Body of pancreas (tissue), 4 donors: Measurements from ENCODE around the gene FSD2. TPM values are rescaled to one million over a fixed set of nuclear protein-coding genes. Genes with fewer than 3 reads are reported as not detected.

ENCODE experiments used
- ATAC-seq: fragments of 150-250 bp; one replicate; pipeline ENCODE4 v1.9.1; 2016
- DNase-seq, 4 donors: peaks; one replicate each; pipeline ENCODE4 v3.0.0-alpha.2; 2019
- H3K27ac ChIP-seq, 4 donors: fragments of 200-600 bp; sonication (generic); 1 replicate in 3 of 4; 2 replicates in 1 of 4; pipeline versions ENCODE4 v1.5.1 to v1.6.1; 2016 to 2019; ENCODE audit warnings: mild to moderate bottlenecking in 1 of 4, mixed read lengths in 1 of 4, moderate library complexity in 1 of 4
- H3K27me3 ChIP-seq, 2 donors: fragments of 200-600 bp; sonication (generic); one replicate each; pipeline ENCODE4 v1.6.0; 2016; ENCODE audit warnings: mild to moderate bottlenecking in 1 of 2
- H3K36me3 ChIP-seq, 2 donors: fragments of 200-600 bp; sonication (generic); replicated peaks in 1 of 2; 2 replicates each; pipeline ENCODE4 v1.5.1; 2016; ENCODE audit warnings: low read depth in 2 of 2; ENCODE audit not compliant: insufficient read depth in 1 of 2
- H3K4me1 ChIP-seq: fragments of 200-600 bp; sonication (generic); one replicate; pipeline ENCODE4 v1.6.0; 2016
- H3K4me3 ChIP-seq, 2 donors: fragments of 200-600 bp; sonication (generic); 1 replicate in 1 of 2; 2 replicates in 1 of 2; pipeline ENCODE4 v1.5.1; 2016 to 2019
- H3K9me3 ChIP-seq, 3 donors: fragments of 200-600 bp; sonication (generic); 1 replicate in 2 of 3; 2 replicates in 1 of 3; pipeline ENCODE4 v1.5.1; 2016
- CTCF ChIP-seq, 7 experiments: fragments of 450-650 bp in 4 of 7; fragments of 200-600 bp in 3 of 7; sonication (generic) in 3 of 7; IDR thresholded peaks; one replicate each; pipeline ENCODE4 v1.5.1; 2016 to 2019; ENCODE audit warnings: antibody characterized with exemption in 7 of 7
- POLR2A ChIP-seq, 3 donors: fragments of 450-650 bp; IDR thresholded peaks; one replicate each; pipeline ENCODE4 v1.6.1; 2016; ENCODE audit warnings: antibody characterized with exemption in 3 of 3, mild to moderate bottlenecking in 2 of 3
- WGBS, 2 donors: methylation state at CpG; one replicate each; pipeline ENCODE4 v1.1.5; 2017; 5-methylcytosine and 5-hydroxymethylcytosine counted together
- intact Hi-C: fragments of 100-400 bp; cut with DNase I; formaldehyde crosslinking; loops from one replicate; pipeline ENCODE4 v1.15.1; 2023
- total RNA-seq, 2 donors: library from RNA; depleted of rRNA; stranded (reverse); fragments of >200 nt; gene quantifications; one replicate each; pipeline ENCODE4 v1.1.0, GENCODE V29; 2016

FSD2 gene
- total RNA-seq, 2 donors from 2014 or later = 0.26 TPM; not detected in 1

GRCh38 chr15:82799183-82799841 is 6.6 kb downstream of the FSD2 start:
- DNase-seq (no peak), ATAC-seq (no peak)
- no peak for TF ChIP-seq CTCF (IDR thresholded peaks at IDR 0.05)
- intact Hi-C loops = no loop called here
- 61 to 66% methylated on average over 7 of the region's 7 CpGs for WGBS, 2 donors
- no peaks in the 10 kb centered on the region for H3K4me1 ChIP-seq
- no peaks in the 10 kb centered on the region for H3K27me3 ChIP-seq
- no peak overlapping the region for H3K27ac ChIP-seq
- H3K4me3 ChIP-seq = no peak overlapping the region
- no peaks in the 10 kb centered on the region for H3K9me3 ChIP-seq
- no peaks in the 10 kb centered on the region for H3K36me3 ChIP-seq

- no peaks in the 10 kb centered on the region for H3K36me3 ChIP-seq
Measured at GRCh38 chr15:82798531-82799166, 7.2 kb downstream of the FSD2 start.

GRCh38 chr15:82798104-82798503 is 7.8 kb downstream of the FSD2 start:
- Histone ChIP-seq H3K36me3 (no peaks in the 10 kb centered on the region), H3K27me3 (no peaks in the 10 kb centered on the region), H3K4me1 (no peaks in the 10 kb centered on the region), H3K4me3 (no peak overlapping the region), H3K9me3 (no peaks in the 10 kb centered on the region), H3K27ac (no peak overlapping the region)
- no peak for TF ChIP-seq CTCF (IDR thresholded peaks at IDR 0.05)
- ATAC-seq (no peak), DNase-seq (no peak)
- WGBS, 2 donors = 61 to 70% methylated on average over 4 of the region's 4 CpGs
- intact Hi-C loops = no loop called here

More at GRCh38 chr15:82798531-82799166, 7.2 kb downstream of the FSD2 start:
- H3K4me3 ChIP-seq = no peak overlapping the region
- no peaks in the 10 kb centered on the region for H3K4me1 ChIP-seq
- no peak for DNase-seq
- no peaks in the 10 kb centered on the region for H3K27me3 ChIP-seq
- no peak for TF ChIP-seq CTCF (IDR thresholded peaks at IDR 0.05)
- TF ChIP-seq POLR2A (IDR thresholded peaks at IDR 0.05) = no peak
- WGBS, 2 donors = 58 to 64% methylated on average over 5 of the region's 5 CpGs
- no peak overlapping the region for H3K27ac ChIP-seq
- intact Hi-C loops = no loop called here
- H3K9me3 ChIP-seq = no peaks in the 10 kb centered on the region
- no peak for ATAC-seq

GRCh38 chr15:82793737-82794136 is 12.1 kb downstream of the FSD2 start:
- intact Hi-C loops = no loop called here
- no peak for ATAC-seq
- DNase-seq = no peak
- no peak for TF ChIP-seq POLR2A (IDR thresholded peaks at IDR 0.05)
- no peak for TF ChIP-seq CTCF (IDR thresholded peaks at IDR 0.05)
- H3K36me3 ChIP-seq = no peaks in the 10 kb centered on the region
- H3K27me3 ChIP-seq = no peaks in the 10 kb centered on the region
- H3K4me1 ChIP-seq = no peaks in the 10 kb centered on the region
- H3K27ac ChIP-seq = no peak overlapping the region
- no peaks in the 10 kb centered on the region for H3K9me3 ChIP-seq
- no peak overlapping the region for H3K4me3 ChIP-seq

- DNase-seq (no peak), ATAC-seq (no peak)
- Histone ChIP-seq H3K4me1 (no peaks in the 10 kb centered on the region), H3K4me3 (no peak overlapping the region), H3K27ac (no peak overlapping the region), H3K9me3 (no peaks in the 10 kb centered on the region), H3K27me3 (no peaks in the 10 kb centered on the region), H3K36me3 (no peaks in the 10 kb centered on the region)
- intact Hi-C loops = no loop called here
- WGBS, 2 donors = 33 to 37% methylated on average over 1 of the region's 1 CpG
- no peak for TF ChIP-seq POLR2A (IDR thresholded peaks at IDR 0.05)
- TF ChIP-seq CTCF (IDR thresholded peaks at IDR 0.05) = no peak
Measured at GRCh38 chr15:82792068-82792467, 13.8 kb downstream of the FSD2 start.
